K562 (cell line): ENCODE results near the gene SCPEP1. TPM values are rescaled to one million over a fixed set of nuclear protein-coding genes. Genes with fewer than 3 reads are reported as not detected.

Experiments used
- CBFB ChIP-seq: sonication (generic); formaldehyde crosslinking; IDR thresholded peaks from 2 replicates; pipeline ENCODE4 v1.4.0; 2020; ENCODE audit warnings: mild to moderate bottlenecking, missing genetic modification reagents
- DIDO1 ChIP-seq: fragments of 450-650 bp; IDR thresholded peaks from 2 replicates; pipeline ENCODE4 v1.6.1; 2016; ENCODE audit warnings: low read depth, missing biosample characterization, missing genetic modification characterization
- E2F5 ChIP-seq: sonication (generic); formaldehyde crosslinking; IDR thresholded peaks from 2 replicates; pipeline ENCODE4 v1.8.0; 2022; ENCODE audit warnings: mild to moderate bottlenecking, missing genetic modification reagents
- EZH2 ChIP-seq: IDR thresholded peaks from 2 replicates; pipeline ENCODE4 v1.6.1; 2012; ENCODE audit warnings: low read depth, mild to moderate bottlenecking, inconsistent platforms, low read length, borderline replicate concordance
- GATAD2B ChIP-seq: fragments of 450-650 bp; IDR thresholded peaks from 2 replicates; pipeline ENCODE4 v1.6.1; 2017; ENCODE audit warnings: mild to moderate bottlenecking, borderline replicate concordance
- HIVEP1 ChIP-seq: fragments of 250-450 bp; sonication (Bioruptor Pico); IDR thresholded peaks from 2 replicates; pipeline ENCODE4 v1.4.0; 2020; ENCODE audit warnings: mild to moderate bottlenecking
- HMG20B ChIP-seq: fragments of 250-450 bp; sonication (Bioruptor Pico); IDR thresholded peaks from 2 replicates; pipeline ENCODE4 v1.5.0; 2021; ENCODE audit warnings: mild to moderate bottlenecking
- KAT2B ChIP-seq: IDR thresholded peaks from one replicate; pipeline ENCODE4 v1.6.1; 2012; ENCODE audit warnings: low read depth, mild to moderate bottlenecking, control low read depth, inconsistent platforms, low read length, moderate library complexity
- MECOM ChIP-seq: fragments of 250-450 bp; sonication (Bioruptor Pico); IDR thresholded peaks from 2 replicates; pipeline ENCODE4 v1.8.0; 2022; ENCODE audit warnings: inconsistent platforms
- MYC ChIP-seq, 2 experiments: fragments of 250-450 bp in 1 of 2; sonication (Bioruptor Pico) in 1 of 2; IDR thresholded peaks; 2 replicates each; pipeline versions ENCODE4 v1.5.1 to v1.6.1; 2012 to 2021; ENCODE audit warnings: low read depth in 2 of 2, borderline replicate concordance in 1 of 2, improper control_type of control experiment in 1 of 2, low read length in 1 of 2, mild to moderate bottlenecking in 1 of 2, moderate library complexity in 1 of 2
- NBN ChIP-seq: fragments of 450-650 bp; IDR thresholded peaks from 2 replicates; pipeline ENCODE4 v1.6.1; 2016; ENCODE audit warnings: low read depth, mild to moderate bottlenecking
- NFRKB ChIP-seq: fragments of 450-650 bp; IDR thresholded peaks from 2 replicates; pipeline ENCODE4 v1.6.1; 2016; ENCODE audit warnings: low read depth
- RAD21 ChIP-seq, 2 experiments: fragments of 250-450 bp in 1 of 2; fragments of 450-650 bp in 1 of 2; sonication (Bioruptor Pico) in 1 of 2; formaldehyde crosslinking in 1 of 2; IDR thresholded peaks in 1 of 2; conservative IDR thresholded peaks in 1 of 2; 2 replicates each; pipeline versions ENCODE4 v1.4.0 to v1.8.0; 2020 to 2022; ENCODE audit warnings: mild to moderate bottlenecking in 2 of 2, moderate library complexity in 1 of 2
- SMAD3 ChIP-seq: fragments of 450-650 bp; formaldehyde crosslinking; conservative IDR thresholded peaks from 2 replicates; pipeline ENCODE4 v1.4.0; 2020; ENCODE audit warnings: mild to moderate bottlenecking
- SRSF3 ChIP-seq: fragments of 200-400 bp; formaldehyde crosslinking; IDR thresholded peaks from 2 replicates; pipeline ENCODE4 v1.6.1; 2016; ENCODE audit warnings: mild to moderate bottlenecking, low read length, moderate library complexity; ENCODE audit not compliant: insufficient read depth
- ZKSCAN8 ChIP-seq: fragments of 200-800 bp; sonication (Bioruptor generic); IDR thresholded peaks from 2 replicates; pipeline ENCODE4 v1.6.1; 2016; ENCODE audit warnings: missing genetic modification characterization, missing compliant biosample characterization
- ZNF134 ChIP-seq: fragments of 250-450 bp; sonication (Bioruptor Pico); conservative IDR thresholded peaks from 2 replicates; pipeline ENCODE4 v1.4.0; 2020
- ZSCAN29 ChIP-seq: fragments of 450-650 bp; IDR thresholded peaks from 2 replicates; pipeline ENCODE4 v1.6.1; 2017
- polyA plus RNA-seq, 8 experiments: library from polyadenylated mRNA; depleted of rRNA in 4 of 8; stranded (reverse) in 5 of 8; unstranded in 3 of 8; fragments of >200 nt; fragmentation: Nextera tagmentation in 2 of 8; fragmentation: Illumina TruSeq in 1 of 8; extraction: Ambion mirVana in 2 of 8; extraction: Trizol in 1 of 8; gene quantifications; 2 replicates each; pipeline versions ENCODE4 v1.2.1 to v1.2.3, GENCODE V29; 2011 to 2014; ENCODE audit warnings: inconsistent platforms in 1 of 8, missing spikeins in 1 of 8
- total RNA-seq, 7 experiments: library from RNA; depleted of rRNA in 6 of 7; stranded (reverse); fragments of >200 nt in 6 of 7; fragmentation: Illumina TruSeq in 2 of 7; extraction: Trizol in 2 of 7; gene quantifications; 2 replicates each; pipeline versions ENCODE4 v1.2.1 to v1.2.3, GENCODE V29; 2011 to 2021; ENCODE audit warnings: low replicate concordance in 1 of 7
- TF ChIP-seq, protein P1 (sequence below): sonication (generic); formaldehyde crosslinking; IDR thresholded peaks from 2 replicates; pipeline ENCODE4 v1.8.1; 2022; ENCODE audit warnings: missing genetic modification reagents
- TF ChIP-seq, protein P2 (sequence below): fragments of 450-650 bp; formaldehyde crosslinking; conservative IDR thresholded peaks from 2 replicates; pipeline ENCODE4 v1.4.0; 2022; ENCODE audit warnings: mild to moderate bottlenecking, missing genetic modification characterization
- TF ChIP-seq, protein P3 (sequence below): fragments of 450-650 bp; IDR thresholded peaks from 2 replicates; pipeline ENCODE4 v1.6.1; 2016; ENCODE audit warnings: borderline replicate concordance

The SCPEP1 gene
- total and polyA plus RNA-seq, 9 of the 15 experiments (the other 6 are each of a cell fraction or from before 2014, with no cell fraction given), result 5.1 to 14.8 (median 7.2) TPM

- TF ChIP-seq E2F5 (CRISPR knock-in tag) (no peak), NBN (peak; percentile 94), DIDO1 (no peak; the same call in 1 of the 2 replicates), GATAD2B (peak; percentile 63; the same call in 1 of the 2 replicates), MYC (IDR thresholded peaks at IDR 0.05; ENCODE audit: low read depth, low read length) (peak; percentile 40; the same call in 1 of the 2 replicates), MYC (CRISPR knock-in tag; IDR thresholded peaks at IDR 0.05; ENCODE audit: borderline replicate concordance, low read depth) (no peak), SMAD3 (CRISPR knock-in tag) (no peak), ZNF134 (no peak), CBFB (CRISPR knock-in tag) (peak; percentile 93), HMG20B (CRISPR knock-in tag) (no peak), SRSF3 (no peak), HIVEP1 (CRISPR knock-in tag) (no peak), RAD21 (CRISPR knock-in tag; conservative IDR thresholded peaks at IDR 0.05 in 1 of 2, IDR thresholded peaks at IDR 0.05 in 1 of 2) (no peak), KAT2B (no peak), MECOM (CRISPR knock-in tag) (no peak), NFRKB (peak; percentile 70), EZH2 (no peak), ZKSCAN8 (CRISPR knock-in tag) (no peak), ZSCAN29 (no peak)
- TF ChIP-seq, protein P1, sequence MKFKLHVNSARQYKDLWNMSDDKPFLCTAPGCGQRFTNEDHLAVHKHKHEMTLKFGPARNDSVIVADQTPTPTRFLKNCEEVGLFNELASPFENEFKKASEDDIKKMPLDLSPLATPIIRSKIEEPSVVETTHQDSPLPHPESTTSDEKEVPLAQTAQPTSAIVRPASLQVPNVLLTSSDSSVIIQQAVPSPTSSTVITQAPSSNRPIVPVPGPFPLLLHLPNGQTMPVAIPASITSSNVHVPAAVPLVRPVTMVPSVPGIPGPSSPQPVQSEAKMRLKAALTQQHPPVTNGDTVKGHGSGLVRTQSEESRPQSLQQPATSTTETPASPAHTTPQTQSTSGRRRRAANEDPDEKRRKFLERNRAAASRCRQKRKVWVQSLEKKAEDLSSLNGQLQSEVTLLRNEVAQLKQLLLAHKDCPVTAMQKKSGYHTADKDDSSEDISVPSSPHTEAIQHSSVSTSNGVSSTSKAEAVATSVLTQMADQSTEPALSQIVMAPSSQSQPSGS, result no peak
- TF ChIP-seq, protein P2, sequence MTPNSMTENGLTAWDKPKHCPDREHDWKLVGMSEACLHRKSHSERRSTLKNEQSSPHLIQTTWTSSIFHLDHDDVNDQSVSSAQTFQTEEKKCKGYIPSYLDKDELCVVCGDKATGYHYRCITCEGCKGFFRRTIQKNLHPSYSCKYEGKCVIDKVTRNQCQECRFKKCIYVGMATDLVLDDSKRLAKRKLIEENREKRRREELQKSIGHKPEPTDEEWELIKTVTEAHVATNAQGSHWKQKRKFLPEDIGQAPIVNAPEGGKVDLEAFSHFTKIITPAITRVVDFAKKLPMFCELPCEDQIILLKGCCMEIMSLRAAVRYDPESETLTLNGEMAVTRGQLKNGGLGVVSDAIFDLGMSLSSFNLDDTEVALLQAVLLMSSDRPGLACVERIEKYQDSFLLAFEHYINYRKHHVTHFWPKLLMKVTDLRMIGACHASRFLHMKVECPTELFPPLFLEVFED, result peak; percentile 80; the same call in 1 of the 2 replicates
- TF ChIP-seq, protein P3, sequence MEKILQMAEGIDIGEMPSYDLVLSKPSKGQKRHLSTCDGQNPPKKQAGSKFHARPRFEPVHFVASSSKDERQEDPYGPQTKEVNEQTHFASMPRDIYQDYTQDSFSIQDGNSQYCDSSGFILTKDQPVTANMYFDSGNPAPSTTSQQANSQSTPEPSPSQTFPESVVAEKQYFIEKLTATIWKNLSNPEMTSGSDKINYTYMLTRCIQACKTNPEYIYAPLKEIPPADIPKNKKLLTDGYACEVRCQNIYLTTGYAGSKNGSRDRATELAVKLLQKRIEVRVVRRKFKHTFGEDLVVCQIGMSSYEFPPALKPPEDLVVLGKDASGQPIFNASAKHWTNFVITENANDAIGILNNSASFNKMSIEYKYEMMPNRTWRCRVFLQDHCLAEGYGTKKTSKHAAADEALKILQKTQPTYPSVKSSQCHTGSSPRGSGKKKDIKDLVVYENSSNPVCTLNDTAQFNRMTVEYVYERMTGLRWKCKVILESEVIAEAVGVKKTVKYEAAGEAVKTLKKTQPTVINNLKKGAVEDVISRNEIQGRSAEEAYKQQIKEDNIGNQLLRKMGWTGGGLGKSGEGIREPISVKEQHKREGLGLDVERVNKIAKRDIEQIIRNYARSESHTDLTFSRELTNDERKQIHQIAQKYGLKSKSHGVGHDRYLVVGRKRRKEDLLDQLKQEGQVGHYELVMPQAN, result no peak
Observed at GRCh38 chr17:56985371-56986162, 7.6 kb downstream of the SCPEP1 start (continued).
